GM21381 (cell line): ENCODE measurements around the gene SELPLG.
"Not testable (repeated sequence)": the region's sequence is repeated elsewhere in the genome, so short reads cannot be mapped to it uniquely, and the experiment has no call there.

Experiments
- ATAC-seq: cut with Tn5 transposase; IDR thresholded peaks from one replicate; pipeline ENCODE4 v1.9.1; 2021; ENCODE audit warnings: mild to moderate bottlenecking, moderate library complexity; ENCODE audit not compliant: unreplicated experiment

The SELPLG gene

DNA sequence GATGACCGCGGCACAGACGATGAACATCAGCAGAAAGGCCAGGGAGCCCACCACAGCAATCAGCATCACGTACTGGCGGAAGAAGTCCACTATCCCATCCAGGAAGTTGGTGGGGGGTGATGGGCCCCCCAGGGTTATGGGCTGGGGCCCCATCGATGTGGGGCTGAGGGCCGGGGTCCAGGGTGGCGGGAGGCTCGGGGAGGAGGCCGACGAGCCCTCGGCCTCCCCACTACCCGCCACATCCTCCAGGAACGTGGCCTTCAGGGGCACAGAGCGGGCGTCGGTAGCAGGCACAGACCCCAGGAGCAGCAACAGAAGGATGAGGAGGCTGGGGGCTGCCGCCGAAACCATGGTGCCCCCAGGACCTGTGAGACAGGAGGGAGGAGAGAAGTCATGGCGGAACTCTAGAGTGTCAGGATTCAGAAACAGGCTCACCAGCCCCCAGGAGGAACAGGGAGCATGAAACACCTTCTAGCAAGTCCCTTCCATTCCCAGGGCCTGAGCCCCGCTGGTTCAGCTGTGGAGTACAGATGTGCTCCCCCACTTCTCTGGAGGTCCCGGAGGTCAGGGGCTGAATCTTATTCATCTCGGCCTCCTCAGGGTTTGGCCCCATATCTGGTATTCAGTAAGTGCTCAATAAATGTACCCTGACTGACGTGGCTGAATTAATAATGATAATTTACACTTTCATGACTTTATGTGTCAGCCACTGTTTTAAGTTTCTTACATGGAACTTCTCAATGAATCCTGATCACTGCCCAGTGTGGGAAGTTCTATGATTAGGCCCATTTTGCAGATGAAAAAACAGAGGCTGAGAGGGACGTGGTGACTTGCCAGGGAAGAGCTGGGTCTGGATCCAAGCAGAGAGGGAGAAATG is 41.4 kb downstream of the SELPLG start:
- no peak for ATAC-seq

DNA sequence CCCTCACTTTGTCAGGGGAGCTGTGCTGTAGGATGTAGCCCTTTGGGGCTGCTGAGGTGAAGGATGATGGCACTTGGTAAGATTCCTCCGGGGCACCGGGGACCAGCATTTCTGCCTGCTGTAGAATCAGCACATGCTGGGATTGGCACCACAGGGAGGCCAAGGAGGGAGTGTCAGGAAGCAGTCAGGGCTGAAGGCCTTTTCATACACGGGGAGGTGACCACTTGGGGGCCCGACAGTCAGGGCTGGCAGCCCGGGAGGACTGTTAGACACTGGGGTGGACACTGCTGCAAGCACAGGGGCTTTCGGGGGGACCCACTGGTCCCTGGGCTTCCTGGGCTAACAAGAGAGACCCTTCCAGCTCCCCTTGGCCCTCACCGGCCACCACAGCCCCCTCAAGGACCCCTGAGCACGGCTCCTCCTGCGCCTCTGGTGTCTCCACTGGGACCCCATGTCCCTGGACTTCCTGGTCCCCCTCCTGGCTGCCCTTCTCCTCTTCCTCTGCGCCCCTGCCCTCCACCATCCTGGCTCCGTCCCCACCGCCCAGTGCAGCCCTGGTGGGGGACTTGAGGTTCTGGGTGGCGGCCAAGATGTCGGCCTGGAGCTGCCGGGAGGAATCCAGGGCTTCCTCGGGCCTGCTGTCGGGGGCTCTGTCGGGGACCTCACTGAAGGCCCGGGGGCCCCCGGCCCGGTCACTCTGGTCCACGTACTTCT is 42.3 kb downstream of the SELPLG start:
- no peak for ATAC-seq

DNA sequence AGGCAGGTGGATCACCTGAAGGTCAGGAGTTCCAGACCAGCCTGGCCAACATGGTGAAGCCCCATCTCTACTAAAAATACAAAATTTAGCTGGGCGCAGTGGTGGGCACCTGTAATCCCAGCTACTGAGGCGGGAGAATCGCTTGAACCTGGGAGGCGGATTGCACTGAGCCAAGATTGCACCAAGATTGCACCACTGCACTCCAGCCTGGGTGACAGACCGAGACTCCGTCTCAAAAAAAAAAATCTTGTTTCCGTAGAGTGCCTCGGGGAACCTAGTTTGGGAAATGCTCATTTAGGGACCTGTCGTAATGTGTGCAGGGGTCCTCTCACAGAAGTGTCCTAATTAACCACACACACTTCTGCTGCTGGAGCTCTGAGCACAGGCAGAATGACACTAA is 43.2 kb downstream of the SELPLG start:
- not testable (repeated sequence) for ATAC-seq

DNA sequence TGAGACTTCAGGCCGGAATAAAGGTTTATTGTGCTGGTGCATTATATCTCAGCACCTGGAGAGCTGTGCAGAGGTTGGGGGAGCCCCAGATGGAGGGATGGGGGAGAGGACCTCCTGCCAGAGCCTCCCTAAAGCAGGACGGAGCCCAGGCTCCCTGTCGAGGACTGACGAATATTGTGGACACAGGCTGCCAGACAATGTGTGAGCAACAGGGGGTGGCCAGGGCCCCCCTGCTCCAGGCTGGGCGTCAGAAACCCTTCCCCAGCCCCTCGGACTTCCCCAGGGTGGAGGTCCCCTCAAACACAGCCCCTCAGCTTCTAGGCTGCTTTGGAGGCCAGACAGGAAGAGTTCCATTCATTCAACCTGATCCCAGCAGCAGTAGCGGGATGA is 43.9 kb downstream of the SELPLG start:
- ATAC-seq: no peak

DNA sequence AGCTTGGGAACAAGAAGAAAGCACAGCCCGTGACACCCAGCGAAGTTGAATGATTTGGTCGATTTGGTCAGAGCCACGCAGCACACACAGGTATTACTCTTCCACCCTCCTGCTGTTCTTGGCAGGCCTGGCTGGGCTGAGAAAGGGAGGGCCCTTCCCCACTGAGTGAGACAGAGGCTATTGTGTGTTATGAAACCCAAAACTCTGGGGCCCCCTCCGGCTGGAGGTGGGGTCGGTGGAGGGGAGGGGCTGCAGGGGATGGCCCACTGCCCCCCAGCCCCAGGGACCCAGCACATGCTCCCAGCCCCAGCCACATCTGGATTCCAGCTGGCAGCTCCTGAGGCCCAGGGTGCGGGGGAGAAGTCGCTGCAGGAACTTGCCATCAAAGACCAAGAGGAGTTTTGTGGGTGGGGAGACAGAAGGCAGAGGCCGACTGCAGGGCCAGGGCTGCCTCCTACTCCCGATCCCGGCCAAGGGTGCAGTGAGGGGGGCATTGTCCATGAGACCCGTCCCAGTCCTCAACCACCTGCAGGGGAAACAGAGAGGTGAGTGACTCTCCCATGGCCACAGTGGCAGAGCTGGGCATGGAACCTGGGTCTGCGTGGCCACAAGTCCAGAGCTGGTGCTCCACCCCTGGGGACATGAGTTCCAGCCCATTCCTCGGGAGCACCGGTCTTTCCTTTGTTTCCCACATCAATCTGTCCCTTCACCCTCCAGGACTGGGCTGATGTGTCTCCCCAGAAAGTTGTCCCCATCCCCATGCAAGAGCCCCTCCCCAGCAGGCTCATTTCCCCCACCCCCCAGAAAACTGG is 44.5 kb downstream of the SELPLG start:
- no peak for ATAC-seq

GRCh38 chr12:108587826-108588225 is 45.9 kb downstream of the SELPLG start:
- ATAC-seq: no peak

GRCh38 chr12:108586306-108586705 is 47.4 kb downstream of the SELPLG start:
- ATAC-seq: no peak

DNA sequence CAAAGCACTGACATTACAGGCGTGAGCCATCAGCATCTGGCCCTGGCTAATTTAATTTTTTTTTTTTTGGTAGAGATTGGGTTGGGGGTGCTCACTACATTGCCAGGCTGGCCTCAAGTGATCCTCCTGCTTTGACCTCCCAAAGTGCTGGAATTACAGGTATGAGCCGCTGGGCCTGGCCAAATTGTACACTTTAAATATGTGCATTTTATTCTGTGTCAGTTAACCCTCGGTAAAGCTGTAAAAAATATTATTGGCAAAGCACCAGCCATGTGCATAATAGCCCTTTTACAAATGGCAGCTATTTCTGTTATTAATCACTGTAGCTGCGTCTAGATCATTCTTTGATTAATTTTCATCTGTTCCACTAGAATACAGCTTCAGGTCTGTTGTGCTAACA is 47.8 kb downstream of the SELPLG start:
- ATAC-seq: no peak

DNA sequence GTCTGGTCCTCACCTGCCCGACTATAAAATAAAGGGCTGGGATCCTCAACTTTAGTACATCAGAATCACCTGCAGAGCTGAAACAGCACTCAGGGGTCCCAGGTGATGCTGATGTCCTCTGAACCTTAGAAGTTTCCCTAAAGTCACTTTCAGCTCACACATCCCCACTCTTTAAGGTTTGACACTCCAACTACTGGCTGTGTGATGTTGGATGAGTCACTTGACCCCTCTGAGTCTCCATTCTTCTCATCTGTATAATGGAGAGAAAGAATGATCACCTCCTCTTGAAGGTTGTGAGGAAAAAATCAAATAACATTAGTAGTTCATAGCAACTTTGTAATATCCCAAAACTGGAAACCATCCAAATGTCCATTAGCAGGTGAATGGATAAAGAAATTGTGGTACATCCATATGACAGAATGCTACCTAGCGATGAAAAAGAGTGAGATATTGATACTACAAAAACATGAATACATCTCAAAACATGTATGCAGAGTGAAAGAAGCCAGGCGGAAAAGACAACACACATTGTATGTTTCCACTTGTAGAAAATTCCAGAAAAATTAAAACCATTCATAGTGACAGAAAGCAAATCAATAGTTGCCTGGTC is 49.1 kb downstream of the SELPLG start:
- no peak for ATAC-seq

DNA sequence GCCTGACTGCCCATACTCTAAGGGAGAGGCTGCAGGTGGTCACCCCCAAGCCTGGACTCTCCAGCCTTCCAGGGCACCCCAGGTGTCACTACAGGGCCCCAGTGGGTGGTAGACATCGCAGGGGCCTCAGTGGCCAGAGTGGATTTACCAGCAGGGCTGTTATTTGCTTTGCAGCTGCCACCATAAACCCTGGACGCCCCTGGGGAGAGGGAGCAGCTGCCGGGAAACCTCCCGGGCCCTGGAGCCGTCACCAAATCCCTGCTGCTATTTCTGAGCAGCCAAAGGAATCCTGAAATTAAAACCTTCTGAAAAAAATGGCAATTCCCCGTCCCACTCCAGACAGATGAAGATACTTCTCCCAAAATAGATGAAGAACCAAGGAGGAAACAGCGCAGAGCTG is 49.7 kb downstream of the SELPLG start:
- ATAC-seq: no peak

DNA sequence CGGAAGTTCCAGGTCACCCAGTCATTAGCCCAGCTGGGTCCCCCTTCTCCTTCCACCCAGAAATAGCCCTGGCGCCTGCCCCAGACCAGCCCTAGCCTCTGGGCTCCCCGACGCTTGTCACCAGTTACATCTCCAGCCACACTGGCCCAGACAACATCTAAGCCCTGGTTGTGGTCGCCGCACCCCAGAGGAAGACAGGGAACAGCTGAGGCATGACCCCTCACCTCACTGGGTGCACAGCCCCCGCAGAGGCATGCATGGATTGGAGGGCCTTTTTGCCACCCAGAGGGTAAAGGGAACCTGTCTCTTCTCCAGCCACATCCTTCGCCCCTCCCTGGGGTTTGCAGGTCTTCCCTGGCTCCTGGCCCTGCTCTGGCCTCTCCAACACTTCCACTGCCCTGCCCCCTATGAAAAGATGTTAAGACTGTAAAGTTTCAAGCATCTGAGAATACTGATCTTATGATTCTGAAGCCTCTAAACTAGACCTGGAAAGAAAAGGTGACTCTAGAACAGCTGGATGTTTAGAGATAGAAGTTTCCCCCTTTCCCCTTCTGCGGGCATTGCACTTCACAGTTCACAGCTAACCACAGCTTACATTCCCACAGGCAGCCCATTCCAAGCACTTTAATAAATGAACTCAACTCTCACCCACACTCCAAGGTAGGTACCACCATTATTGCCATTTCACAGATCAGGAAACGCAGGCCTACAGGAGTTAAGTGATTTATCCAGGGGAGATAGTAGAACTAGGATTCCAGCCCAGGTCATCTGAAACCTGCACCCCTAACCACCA is 50.5 kb downstream of the SELPLG start:
- ATAC-seq: no peak

DNA sequence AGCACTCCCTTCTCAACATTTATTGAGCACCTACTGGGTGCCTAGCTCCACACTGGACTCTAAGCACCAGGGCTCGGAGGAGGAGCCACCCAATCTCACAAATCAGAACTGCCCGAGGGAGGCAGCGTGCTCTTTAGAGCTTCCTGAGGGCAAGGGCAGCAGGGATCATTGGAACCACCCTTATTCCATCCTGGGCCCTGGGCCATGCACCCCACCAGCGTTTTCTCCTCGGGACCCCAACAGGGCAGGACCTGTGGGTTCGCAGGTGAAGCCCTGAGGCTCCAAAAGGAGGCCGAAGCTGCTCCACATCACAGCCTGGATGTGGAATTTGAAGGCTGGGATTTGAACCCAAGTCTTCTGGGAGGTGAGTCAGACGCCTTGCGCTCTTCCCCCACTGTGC is 51.2 kb downstream of the SELPLG start:
- ATAC-seq: no peak

GRCh38 chr12:108581311-108582227 is 52.1 kb downstream of the SELPLG start:
- ATAC-seq: no peak

DNA sequence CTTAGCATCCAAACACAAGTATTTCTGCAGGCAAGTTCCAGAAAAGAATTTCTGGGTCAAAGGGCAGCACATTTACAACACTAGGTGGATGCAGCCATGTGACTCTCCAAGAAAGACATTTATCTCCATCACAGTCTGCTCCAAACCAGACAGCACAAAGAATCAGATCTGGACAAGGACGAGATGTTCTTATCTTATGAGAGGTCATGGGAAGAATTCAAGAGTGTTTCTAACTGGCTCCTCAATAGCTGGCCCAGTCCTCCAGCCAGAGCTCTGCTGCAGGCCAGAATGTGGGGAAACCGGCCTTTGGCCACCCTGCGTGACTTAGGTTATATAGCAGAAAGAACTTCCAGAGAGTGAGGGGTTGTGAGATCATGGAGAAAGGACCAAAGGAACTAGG is 53.2 kb downstream of the SELPLG start:
- ATAC-seq: no peak

- no peak for ATAC-seq
Observed at GRCh38 chr12:108578813-108579212, 54.9 kb downstream of the SELPLG start.

DNA sequence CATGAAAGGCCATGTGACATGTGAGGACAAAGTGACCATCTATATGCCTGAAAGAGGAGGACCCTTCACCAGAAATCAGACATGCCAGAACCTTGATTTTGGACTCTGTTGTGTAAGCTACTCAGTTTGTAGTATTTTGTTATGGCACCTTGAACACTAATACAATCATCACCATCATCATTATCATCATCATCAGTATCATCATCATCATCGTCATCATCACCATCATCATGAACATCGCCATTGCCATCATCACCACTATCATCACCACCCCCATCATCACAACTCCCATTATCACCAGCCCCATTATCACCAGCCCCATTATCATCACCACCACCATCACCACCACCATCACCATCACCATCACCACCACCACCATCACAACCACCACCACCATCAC is 55.4 kb downstream of the SELPLG start:
- ATAC-seq: no peak

- no peak for ATAC-seq
Observed at GRCh38 chr12:108577458-108577857, 56.2 kb downstream of the SELPLG start.

GRCh38 chr12:108576660-108577234 is 56.9 kb downstream of the SELPLG start:
- ATAC-seq: no peak
